Prostate gland (tissue), 2 donors: ENCODE measurements around the gene KLHDC9.
A peak's percentile ranks its signal among the peaks of the same experiment; 100 is the strongest.

ENCODE experiments used
- POLR2A ChIP-seq: fragments of 450-650 bp; IDR thresholded peaks from one replicate; pipeline ENCODE4 v1.6.1; 2016; ENCODE audit warnings: antibody characterized with exemption, mild to moderate bottlenecking
- POLR2AphosphoS5 ChIP-seq: sonication (generic); formaldehyde crosslinking; IDR thresholded peaks from one replicate; pipeline ENCODE4 v1.6.1; 2017; ENCODE audit warnings: antibody characterized with exemption
- TF ChIP-seq, protein P1 (sequence below), 4 experiments: fragments of 200-600 bp in 2 of 4; fragments of 450-650 bp in 2 of 4; sonication (generic) in 2 of 4; IDR thresholded peaks; 1 replicate in 3 of 4; 2 replicates in 1 of 4; pipeline ENCODE4 v1.5.1; 2016 to 2019; ENCODE audit warnings: antibody characterized with exemption in 4 of 4, mild to moderate bottlenecking in 2 of 4, moderate library complexity in 2 of 4

DNA sequence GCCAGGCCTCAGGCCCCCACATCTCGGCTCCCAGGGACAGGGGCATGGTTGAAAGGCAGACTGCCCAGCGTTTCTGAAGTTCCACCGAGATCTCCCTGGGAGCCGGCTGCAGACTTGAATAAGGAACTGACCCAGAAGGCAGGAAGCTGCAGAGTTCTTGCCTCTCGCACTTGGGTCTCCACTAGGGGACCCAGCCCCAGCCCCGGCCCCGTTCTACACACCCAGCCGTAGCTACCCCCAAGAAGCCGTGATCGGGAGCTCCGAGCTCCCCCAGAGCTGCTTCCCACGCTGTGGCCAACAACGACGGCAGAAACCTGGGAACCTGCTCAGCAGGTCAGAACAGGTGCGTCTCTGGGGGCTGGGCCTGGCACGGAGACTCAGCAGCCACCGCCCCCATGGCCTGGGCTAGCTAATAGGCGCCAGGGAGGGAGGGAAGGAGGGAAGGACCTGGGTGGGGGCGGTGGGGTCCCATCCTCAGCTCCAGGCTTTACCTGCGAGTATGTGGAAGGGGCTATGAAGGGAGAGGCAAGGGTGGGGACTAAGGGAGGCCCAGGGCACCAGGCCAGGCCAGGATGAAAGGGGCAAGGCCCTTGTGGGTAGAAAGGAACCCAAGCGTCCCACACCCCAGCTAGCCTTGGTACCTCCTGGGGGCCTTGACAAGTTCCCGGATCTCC lies 8.8 kb upstream of the KLHDC9 start, which contains the start of gene NECTIN4:
- TF ChIP-seq, protein P1, sequence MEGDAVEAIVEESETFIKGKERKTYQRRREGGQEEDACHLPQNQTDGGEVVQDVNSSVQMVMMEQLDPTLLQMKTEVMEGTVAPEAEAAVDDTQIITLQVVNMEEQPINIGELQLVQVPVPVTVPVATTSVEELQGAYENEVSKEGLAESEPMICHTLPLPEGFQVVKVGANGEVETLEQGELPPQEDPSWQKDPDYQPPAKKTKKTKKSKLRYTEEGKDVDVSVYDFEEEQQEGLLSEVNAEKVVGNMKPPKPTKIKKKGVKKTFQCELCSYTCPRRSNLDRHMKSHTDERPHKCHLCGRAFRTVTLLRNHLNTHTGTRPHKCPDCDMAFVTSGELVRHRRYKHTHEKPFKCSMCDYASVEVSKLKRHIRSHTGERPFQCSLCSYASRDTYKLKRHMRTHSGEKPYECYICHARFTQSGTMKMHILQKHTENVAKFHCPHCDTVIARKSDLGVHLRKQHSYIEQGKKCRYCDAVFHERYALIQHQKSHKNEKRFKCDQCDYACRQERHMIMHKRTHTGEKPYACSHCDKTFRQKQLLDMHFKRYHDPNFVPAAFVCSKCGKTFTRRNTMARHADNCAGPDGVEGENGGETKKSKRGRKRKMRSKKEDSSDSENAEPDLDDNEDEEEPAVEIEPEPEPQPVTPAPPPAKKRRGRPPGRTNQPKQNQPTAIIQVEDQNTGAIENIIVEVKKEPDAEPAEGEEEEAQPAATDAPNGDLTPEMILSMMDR (IDR thresholded peaks at IDR 0.05) = no peak
- TF ChIP-seq POLR2A (peak; percentile 83), POLR2AphosphoS5 (peak; percentile 79)
